Caco-2 (cell line): ENCODE data around the gene PPM1L. TPM values are rescaled to one million over a fixed set of nuclear protein-coding genes. Genes with fewer than 3 reads are reported as not detected.

Experiments
- BruUV-seq: library from RNA; stranded (reverse); fragments of 400-500 nt; replicated peaks from 2 replicates; lab custom pipeline; 2021; lab: Mats Ljungman, UMichigan
- CTCF ChIA-PET: fragments of 300-600 bp; sonication (Branson Sonifier 250); formaldehyde crosslinking; loops from one replicate; lab custom pipeline; 2022; ENCODE audit warnings: antibody characterized with exemption; lab: Charles Lee
- POLR2A ChIA-PET: fragments of 300-600 bp; sonication (Branson Sonifier 250); formaldehyde crosslinking; loops from one replicate; lab custom pipeline; 2022; ENCODE audit warnings: antibody characterized with exemption; lab: Charles Lee
- DNase-seq, 2 experiments: peaks; one replicate each; pipeline versions ENCODE4 v3.0.0 to v3.0.0-alpha.2; 2020 to 2022
- H3K27me3 ChIP-seq: replicated peaks from 2 replicates; pipeline ENCODE4 v1.6.0; 2011; ENCODE audit warnings: low read length; ENCODE audit not compliant: control insufficient read depth, insufficient read depth
- H3K36me3 ChIP-seq: 2 replicates; pipeline ENCODE4 v1.5.1; 2011; ENCODE audit warnings: low read length; ENCODE audit not compliant: control insufficient read depth, insufficient read depth
- H3K4me1 ChIP-seq: fragments of 250-450 bp; sonication (Bioruptor Pico); 2 replicates; pipeline ENCODE4 v1.5.1; 2020; ENCODE audit warnings: mild to moderate bottlenecking
- H3K4me3 ChIP-seq: 2 replicates; pipeline ENCODE4 v1.5.1; 2011; ENCODE audit warnings: low read depth, mild to moderate bottlenecking, control low read depth, low read length
- H3K9me3 ChIP-seq: fragments of 250-450 bp; sonication (Bioruptor Pico); 2 replicates; pipeline ENCODE4 v1.5.1; 2020; ENCODE audit warnings: mild to moderate bottlenecking, moderate library complexity
- H3K27ac Mint-ChIP-seq: one replicate; pipeline ENCODE4 v1.8.0; 2022; ENCODE audit warnings: mixed read lengths; ENCODE audit not compliant: unreplicated experiment
- H3K27me3 Mint-ChIP-seq: one replicate; pipeline ENCODE4 v1.8.0; 2022; ENCODE audit warnings: mixed read lengths; ENCODE audit not compliant: insufficient read depth, unreplicated experiment
- H3K36me3 Mint-ChIP-seq: one replicate; pipeline ENCODE4 v1.8.0; 2022; ENCODE audit warnings: mild to moderate bottlenecking, mixed read lengths; ENCODE audit not compliant: insufficient read depth, unreplicated experiment
- H3K4me1 Mint-ChIP-seq: one replicate; pipeline ENCODE4 v1.8.0; 2022; ENCODE audit warnings: low read depth, mixed read lengths; ENCODE audit not compliant: unreplicated experiment
- H3K4me3 Mint-ChIP-seq: one replicate; pipeline ENCODE4 v1.8.0; 2022; ENCODE audit warnings: mild to moderate bottlenecking, moderate library complexity, mixed read lengths; ENCODE audit not compliant: unreplicated experiment
- H3K9me3 Mint-ChIP-seq: one replicate; pipeline ENCODE4 v1.8.0; 2022; ENCODE audit warnings: mixed read lengths; ENCODE audit not compliant: unreplicated experiment
- intact Hi-C: fragments of 100-400 bp; cut with micrococcal nuclease; formaldehyde crosslinking; loops from one replicate; pipeline ENCODE4 v1.10.0; 2022; ENCODE audit not compliant: unreplicated experiment
- total RNA-seq: library from RNA; stranded (reverse); gene quantifications from 2 replicates; pipeline ENCODE4 v1.2.3, GENCODE V29; 2022
- TF ChIP-seq, protein P1 (sequence below), 2 experiments: fragments of 200-600 bp in 1 of 2; IDR thresholded peaks; 1 replicate in 1 of 2; 2 replicates in 1 of 2; pipeline versions ENCODE4 v1.5.1 to v1.8.0; 2011 to 2022; ENCODE audit warnings: antibody characterized with exemption in 1 of 2, control low read depth in 1 of 2, inconsistent platforms in 1 of 2, low read depth in 1 of 2, low read length in 1 of 2, mild to moderate bottlenecking in 1 of 2, moderate library complexity in 1 of 2; ENCODE audit not compliant: insufficient read depth in 1 of 2, severe bottlenecking in 1 of 2, unreplicated experiment in 1 of 2

The PPM1L gene
- total RNA-seq, 1 experiment from 2014 or later = 2.0 TPM

GRCh38 chr3:160948273-160948672, 192.2 kb downstream of the PPM1L start:
- no peak overlapping the region for H3K4me3 Mint-ChIP-seq
- no peak overlapping the region for H3K4me3 ChIP-seq
- CTCF ChIA-PET = interaction anchor here (0.8 kb wide), 1 partner anchor 9 kb away, joined by 4 read pairs; no protein-coding TSS in a partner anchor
- H3K27me3 ChIP-seq = no peaks in the 10 kb centered on the region
- H3K4me1 ChIP-seq = no peaks in the 10 kb centered on the region; the same call in 1 of the 2 replicates
- peaks cover 4% of the 10 kb centered on the region for H3K27me3 Mint-ChIP-seq
- TF ChIP-seq, protein P1, sequence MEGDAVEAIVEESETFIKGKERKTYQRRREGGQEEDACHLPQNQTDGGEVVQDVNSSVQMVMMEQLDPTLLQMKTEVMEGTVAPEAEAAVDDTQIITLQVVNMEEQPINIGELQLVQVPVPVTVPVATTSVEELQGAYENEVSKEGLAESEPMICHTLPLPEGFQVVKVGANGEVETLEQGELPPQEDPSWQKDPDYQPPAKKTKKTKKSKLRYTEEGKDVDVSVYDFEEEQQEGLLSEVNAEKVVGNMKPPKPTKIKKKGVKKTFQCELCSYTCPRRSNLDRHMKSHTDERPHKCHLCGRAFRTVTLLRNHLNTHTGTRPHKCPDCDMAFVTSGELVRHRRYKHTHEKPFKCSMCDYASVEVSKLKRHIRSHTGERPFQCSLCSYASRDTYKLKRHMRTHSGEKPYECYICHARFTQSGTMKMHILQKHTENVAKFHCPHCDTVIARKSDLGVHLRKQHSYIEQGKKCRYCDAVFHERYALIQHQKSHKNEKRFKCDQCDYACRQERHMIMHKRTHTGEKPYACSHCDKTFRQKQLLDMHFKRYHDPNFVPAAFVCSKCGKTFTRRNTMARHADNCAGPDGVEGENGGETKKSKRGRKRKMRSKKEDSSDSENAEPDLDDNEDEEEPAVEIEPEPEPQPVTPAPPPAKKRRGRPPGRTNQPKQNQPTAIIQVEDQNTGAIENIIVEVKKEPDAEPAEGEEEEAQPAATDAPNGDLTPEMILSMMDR (IDR thresholded peaks at IDR 0.05; ENCODE audit: insufficient read depth in 1 of 2, low read depth in 1 of 2, low read length in 1 of 2, severe bottlenecking in 1 of 2, unreplicated experiment in 1 of 2) = no peak
- no TSS peak for BruUV-seq
- H3K9me3 Mint-ChIP-seq = no peaks in the 10 kb centered on the region
- H3K36me3 ChIP-seq = no peaks in the 10 kb centered on the region
- H3K4me1 Mint-ChIP-seq = no peaks in the 10 kb centered on the region
- POLR2A ChIA-PET = interaction anchor here (0.6 kb wide), 1 partner anchor 441 kb away, joined by 11 read pairs; no protein-coding TSS in a partner anchor
- no peaks in the 10 kb centered on the region for H3K36me3 Mint-ChIP-seq
- intact Hi-C loops = loop anchor here (5.0 kb wide), 2 partner anchors 191 to 474 kb away; partner anchors contain the start of gene PPM1L
- no peaks in the 10 kb centered on the region for H3K9me3 ChIP-seq
- H3K27ac Mint-ChIP-seq = no peak overlapping the region
- DNase-seq = peak; percentile 57 to 70

- CTCF ChIA-PET = no interaction called here
- TF ChIP-seq, protein P1 (IDR thresholded peaks at IDR 0.05; ENCODE audit: insufficient read depth in 1 of 2, low read depth in 1 of 2, low read length in 1 of 2, severe bottlenecking in 1 of 2, unreplicated experiment in 1 of 2) = no peak
- H3K4me1 ChIP-seq = no peaks in the 10 kb centered on the region; the same call in 1 of the 2 replicates
- no TSS peak for BruUV-seq
- no peaks in the 10 kb centered on the region for H3K36me3 ChIP-seq
- POLR2A ChIA-PET = no interaction called here
- H3K36me3 Mint-ChIP-seq = no peaks in the 10 kb centered on the region
- no peak for DNase-seq
- H3K9me3 Mint-ChIP-seq = no peaks in the 10 kb centered on the region
- H3K27me3 ChIP-seq = no peaks in the 10 kb centered on the region
- no peak overlapping the region for H3K4me3 ChIP-seq
- no peaks in the 10 kb centered on the region for H3K9me3 ChIP-seq
- no peaks in the 10 kb centered on the region for H3K4me1 Mint-ChIP-seq
- peaks cover 4% of the 10 kb centered on the region for H3K27me3 Mint-ChIP-seq
- intact Hi-C loops = loop anchor here (5.0 kb wide), 2 partner anchors 192 to 473 kb away; partner anchors contain the start of gene PPM1L
- no peak overlapping the region for H3K4me3 Mint-ChIP-seq
- no peak overlapping the region for H3K27ac Mint-ChIP-seq
Observed at GRCh38 chr3:160949460-160949859, 193.4 kb downstream of the PPM1L start.

- Histone ChIP-seq H3K4me1 (no peaks in the 10 kb centered on the region; the same call in 1 of the 2 replicates), H3K36me3 (no peaks in the 10 kb centered on the region), H3K27me3 (no peaks in the 10 kb centered on the region), H3K9me3 (no peaks in the 10 kb centered on the region), H3K4me3 (no peak overlapping the region)
- TF ChIP-seq, protein P1 (IDR thresholded peaks at IDR 0.05; ENCODE audit: insufficient read depth in 1 of 2, low read depth in 1 of 2, low read length in 1 of 2, severe bottlenecking in 1 of 2, unreplicated experiment in 1 of 2) = no peak
- H3K9me3 Mint-ChIP-seq = no peaks in the 10 kb centered on the region
- no TSS peak for BruUV-seq
- CTCF ChIA-PET = no interaction called here
- no peak for DNase-seq
- intact Hi-C loops = no loop called here
- no peaks in the 10 kb centered on the region for H3K36me3 Mint-ChIP-seq
- H3K27me3 Mint-ChIP-seq = peaks cover 4% of the 10 kb centered on the region
- H3K27ac Mint-ChIP-seq = no peak overlapping the region
- no peak overlapping the region for H3K4me3 Mint-ChIP-seq
- POLR2A ChIA-PET = no interaction called here
- H3K4me1 Mint-ChIP-seq = no peaks in the 10 kb centered on the region
Observed at GRCh38 chr3:160950542-160950941, 194.5 kb downstream of the PPM1L start.
